Measurements from ENCODE around the gene MAGI1.

GRCh38 chr3:65568497-65568896 is 470.2 kb downstream of the MAGI1 start:
- TF ChIP-seq POLR2AphosphoS5 (IDR thresholded peaks at IDR 0.05; ENCODE audit: insufficient read depth in 1 of 2, low read depth in 1 of 2), result no peak
- TF ChIP-seq, protein P1, sequence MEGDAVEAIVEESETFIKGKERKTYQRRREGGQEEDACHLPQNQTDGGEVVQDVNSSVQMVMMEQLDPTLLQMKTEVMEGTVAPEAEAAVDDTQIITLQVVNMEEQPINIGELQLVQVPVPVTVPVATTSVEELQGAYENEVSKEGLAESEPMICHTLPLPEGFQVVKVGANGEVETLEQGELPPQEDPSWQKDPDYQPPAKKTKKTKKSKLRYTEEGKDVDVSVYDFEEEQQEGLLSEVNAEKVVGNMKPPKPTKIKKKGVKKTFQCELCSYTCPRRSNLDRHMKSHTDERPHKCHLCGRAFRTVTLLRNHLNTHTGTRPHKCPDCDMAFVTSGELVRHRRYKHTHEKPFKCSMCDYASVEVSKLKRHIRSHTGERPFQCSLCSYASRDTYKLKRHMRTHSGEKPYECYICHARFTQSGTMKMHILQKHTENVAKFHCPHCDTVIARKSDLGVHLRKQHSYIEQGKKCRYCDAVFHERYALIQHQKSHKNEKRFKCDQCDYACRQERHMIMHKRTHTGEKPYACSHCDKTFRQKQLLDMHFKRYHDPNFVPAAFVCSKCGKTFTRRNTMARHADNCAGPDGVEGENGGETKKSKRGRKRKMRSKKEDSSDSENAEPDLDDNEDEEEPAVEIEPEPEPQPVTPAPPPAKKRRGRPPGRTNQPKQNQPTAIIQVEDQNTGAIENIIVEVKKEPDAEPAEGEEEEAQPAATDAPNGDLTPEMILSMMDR (IDR thresholded peaks at IDR 0.05), result no peak

Measured in vagina (tissue), 2 donors.